Measurements from ENCODE around the gene SLC25A5. TPM values are rescaled to one million over a fixed set of nuclear protein-coding genes. Genes with fewer than 3 reads are reported as not detected.

Gene SLC25A5
- polyA plus RNA-seq, 1 of the 3 experiments (the other 2 are of a cell fraction): 387 TPM

DNA sequence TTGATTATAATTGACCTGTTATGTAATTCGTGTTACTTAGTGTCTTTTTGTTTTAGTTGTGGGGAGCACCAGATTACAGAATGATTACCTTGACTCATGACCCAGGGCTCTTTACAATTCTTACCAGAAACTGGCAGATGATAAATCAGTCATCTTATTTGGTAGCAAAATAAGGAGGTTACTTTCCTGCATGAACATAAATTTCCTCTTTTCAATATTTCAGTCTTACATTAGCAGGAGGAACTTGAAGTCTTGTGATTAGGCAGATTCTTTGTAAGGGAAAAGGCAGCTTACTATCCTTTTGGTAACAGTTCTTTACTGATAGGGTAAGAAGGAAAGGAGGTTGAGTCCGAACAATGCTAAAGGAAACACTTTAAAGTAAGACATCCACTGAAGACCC is 26.0 kb upstream of the SLC25A5 start:
- Histone ChIP-seq H3K36me3 (replicated peaks in 1 of 2; ENCODE audit: control insufficient read depth in 1 of 2, insufficient read depth in 2 of 2, low read length in 1 of 2) (no peaks in the 10 kb centered on the region), H3K27ac (ENCODE audit: low read depth in 2 of 2, low read length in 1 of 2) (no peak overlapping the region), H3K9ac (no peak overlapping the region), H3K4me3 (ENCODE audit: low read depth in 2 of 2, low read length in 1 of 2) (no peak overlapping the region), H3K79me2 (ENCODE audit: insufficient read depth) (no peaks in the 10 kb centered on the region), H3K27me3 (ENCODE audit: insufficient read depth) (no peaks in the 10 kb centered on the region), H3K9me2 (no peaks in the 10 kb centered on the region), H4K20me1 (ENCODE audit: insufficient read depth) (no peaks in the 10 kb centered on the region), H3K4me2 (no peak overlapping the region), H3K4me1 (ENCODE audit: control insufficient read depth in 1 of 2, insufficient read depth in 2 of 2, low read depth in 1 of 2, low read length in 1 of 2) (no peaks in the 10 kb centered on the region), H3K9me3 (no peaks in the 10 kb centered on the region), H3F3A (replicated peaks; ENCODE audit: insufficient read depth) (no peaks in the 10 kb centered on the region), H2AFZ (ENCODE audit: low read depth) (no peak overlapping the region)
- ChIA-PET CTCF (no interaction called here), POLR2A (no interaction called here)
- WGBS (ENCODE audit: low lambda C conversion rate): 19% methylated on average over 2 of the region's 2 CpGs
- DNase-seq: no peak
- TF ChIP-seq, protein P1, sequence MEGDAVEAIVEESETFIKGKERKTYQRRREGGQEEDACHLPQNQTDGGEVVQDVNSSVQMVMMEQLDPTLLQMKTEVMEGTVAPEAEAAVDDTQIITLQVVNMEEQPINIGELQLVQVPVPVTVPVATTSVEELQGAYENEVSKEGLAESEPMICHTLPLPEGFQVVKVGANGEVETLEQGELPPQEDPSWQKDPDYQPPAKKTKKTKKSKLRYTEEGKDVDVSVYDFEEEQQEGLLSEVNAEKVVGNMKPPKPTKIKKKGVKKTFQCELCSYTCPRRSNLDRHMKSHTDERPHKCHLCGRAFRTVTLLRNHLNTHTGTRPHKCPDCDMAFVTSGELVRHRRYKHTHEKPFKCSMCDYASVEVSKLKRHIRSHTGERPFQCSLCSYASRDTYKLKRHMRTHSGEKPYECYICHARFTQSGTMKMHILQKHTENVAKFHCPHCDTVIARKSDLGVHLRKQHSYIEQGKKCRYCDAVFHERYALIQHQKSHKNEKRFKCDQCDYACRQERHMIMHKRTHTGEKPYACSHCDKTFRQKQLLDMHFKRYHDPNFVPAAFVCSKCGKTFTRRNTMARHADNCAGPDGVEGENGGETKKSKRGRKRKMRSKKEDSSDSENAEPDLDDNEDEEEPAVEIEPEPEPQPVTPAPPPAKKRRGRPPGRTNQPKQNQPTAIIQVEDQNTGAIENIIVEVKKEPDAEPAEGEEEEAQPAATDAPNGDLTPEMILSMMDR (IDR thresholded peaks at IDR 0.05): no peak
- TF ChIP-seq YY1 (IDR thresholded peaks at IDR 0.05; ENCODE audit: low read depth): no peak

DNA sequence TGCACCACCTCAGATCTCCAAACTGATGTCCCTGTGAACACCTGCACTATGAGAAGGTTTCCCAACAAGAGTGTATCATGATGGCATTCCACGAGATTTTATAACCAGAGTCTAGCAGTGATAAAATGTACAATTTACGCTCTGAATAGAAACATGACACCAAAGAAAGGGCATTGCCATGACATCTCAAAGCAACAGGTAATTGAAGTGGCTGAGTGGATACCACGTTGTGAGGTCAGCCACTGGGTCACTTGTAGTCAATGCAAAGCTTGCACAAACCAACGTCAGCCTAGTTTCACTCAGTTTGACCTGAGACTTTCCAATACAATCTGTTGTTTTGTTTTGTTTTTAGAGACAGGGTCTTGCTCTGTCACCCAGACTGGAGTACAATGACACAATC is 15.0 kb upstream of the SLC25A5 start:
- Histone ChIP-seq H3K27me3 (ENCODE audit: insufficient read depth) (no peaks in the 10 kb centered on the region), H3K4me2 (no peak overlapping the region), H2AFZ (ENCODE audit: low read depth) (no peak overlapping the region), H3K9ac (no peak overlapping the region), H3K4me1 (ENCODE audit: control insufficient read depth in 1 of 2, insufficient read depth in 2 of 2, low read depth in 1 of 2, low read length in 1 of 2) (no peaks in the 10 kb centered on the region), H3K36me3 (replicated peaks in 1 of 2; ENCODE audit: control insufficient read depth in 1 of 2, insufficient read depth in 2 of 2, low read length in 1 of 2) (no peaks in the 10 kb centered on the region), H3F3A (replicated peaks; ENCODE audit: insufficient read depth) (no peaks in the 10 kb centered on the region), H3K4me3 (ENCODE audit: low read depth in 2 of 2, low read length in 1 of 2) (no peak overlapping the region), H3K9me3 (no peaks in the 10 kb centered on the region), H4K20me1 (ENCODE audit: insufficient read depth) (no peaks in the 10 kb centered on the region), H3K9me2 (no peaks in the 10 kb centered on the region), H3K27ac (ENCODE audit: low read depth in 2 of 2, low read length in 1 of 2) (no peak overlapping the region), H3K79me2 (ENCODE audit: insufficient read depth) (no peaks in the 10 kb centered on the region)
- TF ChIP-seq, protein P2, sequence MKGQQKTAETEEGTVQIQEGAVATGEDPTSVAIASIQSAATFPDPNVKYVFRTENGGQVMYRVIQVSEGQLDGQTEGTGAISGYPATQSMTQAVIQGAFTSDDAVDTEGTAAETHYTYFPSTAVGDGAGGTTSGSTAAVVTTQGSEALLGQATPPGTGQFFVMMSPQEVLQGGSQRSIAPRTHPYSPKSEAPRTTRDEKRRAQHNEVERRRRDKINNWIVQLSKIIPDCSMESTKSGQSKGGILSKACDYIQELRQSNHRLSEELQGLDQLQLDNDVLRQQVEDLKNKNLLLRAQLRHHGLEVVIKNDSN (IDR thresholded peaks at IDR 0.05; ENCODE audit: borderline replicate concordance, low read depth): no peak
- TF ChIP-seq RCOR1 (IDR thresholded peaks at IDR 0.05; ENCODE audit: low read length) (no peak), FOXM1 (IDR thresholded peaks at IDR 0.05; ENCODE audit: low read depth) (no peak)
- WGBS (ENCODE audit: low lambda C conversion rate): 36% methylated on average over 4 of the region's 4 CpGs
- no peak for DNase-seq
- POLR2A ChIA-PET: no interaction called here
- CTCF ChIA-PET: no interaction called here

DNA sequence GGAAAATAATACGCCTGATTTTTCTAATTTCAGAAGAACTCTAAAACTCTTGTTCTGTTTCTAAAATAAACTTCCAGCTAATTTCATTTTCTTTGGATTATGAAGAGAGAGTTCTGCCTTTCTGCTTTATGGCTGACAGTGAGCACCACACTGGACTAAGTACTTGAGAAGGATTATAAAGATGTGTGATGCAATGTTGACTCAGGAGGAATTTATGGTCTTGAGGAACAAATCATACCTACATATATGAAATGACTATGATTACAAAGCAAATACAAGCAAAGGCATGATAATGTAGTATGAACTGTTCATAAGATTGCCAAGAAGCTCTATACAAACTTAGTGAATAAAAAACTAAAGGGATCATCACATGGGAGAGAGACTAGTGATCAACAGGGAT is 13.0 kb upstream of the SLC25A5 start:
- POLR2A ChIA-PET: no interaction called here

More for the DNA sequence above, 13.0 kb upstream of the SLC25A5 start:
- Histone ChIP-seq H3K27me3 (ENCODE audit: insufficient read depth) (no peaks in the 10 kb centered on the region), H3K9ac (no peak overlapping the region), H3K79me2 (ENCODE audit: insufficient read depth) (no peaks in the 10 kb centered on the region), H3K9me3 (no peaks in the 10 kb centered on the region), H3K4me3 (ENCODE audit: low read depth in 2 of 2, low read length in 1 of 2) (no peak overlapping the region), H3K36me3 (replicated peaks in 1 of 2; ENCODE audit: control insufficient read depth in 1 of 2, insufficient read depth in 2 of 2, low read length in 1 of 2) (no peaks in the 10 kb centered on the region), H3K27ac (ENCODE audit: low read depth in 2 of 2, low read length in 1 of 2) (no peak overlapping the region), H3K4me2 (no peak overlapping the region), H3K9me2 (no peaks in the 10 kb centered on the region), H3F3A (replicated peaks; ENCODE audit: insufficient read depth) (no peaks in the 10 kb centered on the region), H3K4me1 (ENCODE audit: control insufficient read depth in 1 of 2, insufficient read depth in 2 of 2, low read depth in 1 of 2, low read length in 1 of 2) (no peaks in the 10 kb centered on the region), H4K20me1 (ENCODE audit: insufficient read depth) (no peaks in the 10 kb centered on the region), H2AFZ (ENCODE audit: low read depth) (no peak overlapping the region)
- CTCF ChIA-PET: no interaction called here
- DNase-seq: no peak
- 35% methylated on average over 1 of the region's 1 CpG for WGBS (ENCODE audit: low lambda C conversion rate)
- TF ChIP-seq MXI1 (IDR thresholded peaks at IDR 0.05; ENCODE audit: low read depth, low read length): no peak
- TF ChIP-seq CHD2 (IDR thresholded peaks at IDR 0.05; ENCODE audit: low read length, partially characterized antibody): no peak
- no peak for TF ChIP-seq FOXJ3 (CRISPR knock-in tag; IDR thresholded peaks at IDR 0.05)
- no peak for TF ChIP-seq POLR2AphosphoS5 (IDR thresholded peaks at IDR 0.05; ENCODE audit: low read depth, low read length)
- TF ChIP-seq TAF1 (IDR thresholded peaks at IDR 0.05; ENCODE audit: borderline replicate concordance, low read depth, low read length): no peak
- no peak for TF ChIP-seq FOSL2 (IDR thresholded peaks at IDR 0.05; ENCODE audit: borderline replicate concordance, low read depth)
- no peak for TF ChIP-seq SMC3 (IDR thresholded peaks at IDR 0.05; ENCODE audit: low read depth, low read length)
- no peak for TF ChIP-seq EZH2phosphoT487 (IDR thresholded peaks at IDR 0.05; ENCODE audit: borderline replicate concordance, low read depth)
- TF ChIP-seq, protein P3, sequence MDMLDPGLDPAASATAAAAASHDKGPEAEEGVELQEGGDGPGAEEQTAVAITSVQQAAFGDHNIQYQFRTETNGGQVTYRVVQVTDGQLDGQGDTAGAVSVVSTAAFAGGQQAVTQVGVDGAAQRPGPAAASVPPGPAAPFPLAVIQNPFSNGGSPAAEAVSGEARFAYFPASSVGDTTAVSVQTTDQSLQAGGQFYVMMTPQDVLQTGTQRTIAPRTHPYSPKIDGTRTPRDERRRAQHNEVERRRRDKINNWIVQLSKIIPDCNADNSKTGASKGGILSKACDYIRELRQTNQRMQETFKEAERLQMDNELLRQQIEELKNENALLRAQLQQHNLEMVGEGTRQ (IDR thresholded peaks at IDR 0.05; ENCODE audit: borderline replicate concordance, low read depth, low read length): no peak
- TF ChIP-seq JUND (IDR thresholded peaks at IDR 0.05): no peak
- TF ChIP-seq RFX5 (IDR thresholded peaks at IDR 0.05; ENCODE audit: low read length): no peak

Data from SK-N-SH (cell line).